HCT116 (cell line): Measurements from ENCODE around the gene DDR1. TPM values are rescaled to one million over a fixed set of nuclear protein-coding genes. Genes with fewer than 3 reads are reported as not detected.

Experiments used
- ATAC-seq: fragments of 200-7000 bp; cut with Tn5 transposase; 2 replicates; pipeline ENCODE4 v1.9.1; 2020; ENCODE audit warnings: mild to moderate bottlenecking, moderate library complexity
- BruUV-seq: library from RNA; stranded (reverse); fragments of 400-500 nt; replicated peaks from 2 replicates; lab custom pipeline; 2021; lab: Mats Ljungman, UMichigan
- CTCF ChIA-PET: fragments of 300-600 bp; sonication (Branson Sonifier 250); formaldehyde crosslinking; loops from one replicate; lab custom pipeline; 2021; ENCODE audit warnings: antibody characterized with exemption; lab: Charles Lee
- POLR2A ChIA-PET: fragments of 300-600, 350-600 bp; sonication (Branson Sonifier 250); formaldehyde crosslinking; loops from one replicate; lab custom pipeline; 2021; ENCODE audit warnings: antibody characterized with exemption; lab: Charles Lee
- RAD21 ChIA-PET, 2 experiments: fragments of 300-600 bp; sonication (Branson Sonifier 250); formaldehyde crosslinking; loops; one replicate each; lab custom pipeline; 2023; ENCODE audit warnings: low total read pairs in 2 of 2; ENCODE audit not compliant: uncharacterized antibody in 2 of 2, unreplicated experiment in 2 of 2, low non-redundant PET in 1 of 2; lab: Charles Lee
- DNase-seq: peaks from one replicate; pipeline ENCODE4 v3.0.0-alpha.2; 2010; ENCODE audit warnings: low read depth, low spot score
- H2AFZ ChIP-seq: fragments of 200-600 bp; shearing (Covaris generic), sonication (generic); 2 replicates; pipeline ENCODE4 v1.6.1; 2017; ENCODE audit warnings: low read depth, mixed run types, mixed read lengths, antibody characterized with exemption, low read length; ENCODE audit not compliant: poor library complexity, severe bottlenecking
- H3K27ac ChIP-seq: 2 replicates; pipeline ENCODE4 v1.5.1; 2012; ENCODE audit warnings: low read depth, low read length
- H3K27me3 ChIP-seq: fragments of 200-600 bp; sonication (generic); 2 replicates; pipeline ENCODE4 v1.6.1; 2016; ENCODE audit warnings: mixed run types, low read length, mixed read lengths; ENCODE audit not compliant: insufficient read depth
- H3K36me3 ChIP-seq, 2 experiments: fragments of 200-500 bp in 1 of 2; fragments of 200-600 bp in 1 of 2; sonication (Bioruptor generic) in 1 of 2; sonication (generic) in 1 of 2; 2 replicates each; pipeline versions ENCODE4 v1.5.1 to v1.6.1; 2014 to 2016; ENCODE audit warnings: low read length in 2 of 2, inconsistent platforms in 1 of 2, mixed read lengths in 1 of 2, mixed run types in 1 of 2; ENCODE audit not compliant: insufficient read depth in 2 of 2, control insufficient read depth in 1 of 2
- H3K4me1 ChIP-seq, 2 experiments: fragments of 200-600 bp in 1 of 2; sonication (generic) in 1 of 2; 2 replicates each; pipeline versions ENCODE4 v1.5.1 to v1.6.1; 2012 to 2017; ENCODE audit warnings: low read length in 2 of 2, inconsistent platforms in 1 of 2, mild to moderate bottlenecking in 1 of 2, mixed read lengths in 1 of 2, mixed run types in 1 of 2, moderate library complexity in 1 of 2; ENCODE audit not compliant: insufficient read depth in 2 of 2, control insufficient read depth in 1 of 2
- H3K4me2 ChIP-seq: fragments of 200-600 bp; sonication (generic); 2 replicates; pipeline ENCODE4 v1.6.1; 2017; ENCODE audit warnings: mixed run types, low read length, mixed read lengths
- H3K4me3 ChIP-seq, 2 experiments: fragments of 200-600 bp in 1 of 2; sonication (generic) in 1 of 2; replicated peaks in 1 of 2; 2 replicates each; pipeline ENCODE4 v1.5.1; 2011 to 2016; ENCODE audit warnings: low read length in 2 of 2, control low read depth in 1 of 2, low read depth in 1 of 2, mild to moderate bottlenecking in 1 of 2, mixed read lengths in 1 of 2, mixed run types in 1 of 2
- H3K79me2 ChIP-seq: fragments of 200-600 bp; sonication (generic); 2 replicates; pipeline ENCODE4 v1.6.1; 2017; ENCODE audit warnings: mild to moderate bottlenecking, mixed run types, low read length, moderate library complexity, mixed read lengths; ENCODE audit not compliant: insufficient read depth
- H3K9ac ChIP-seq: fragments of 200-600 bp; sonication (generic); 2 replicates; pipeline ENCODE4 v1.6.1; 2016; ENCODE audit warnings: low read length, mixed read lengths
- H3K9me2 ChIP-seq: fragments of 200-600 bp; sonication (generic), shearing (Covaris generic); 2 replicates; pipeline ENCODE4 v1.6.1; 2017; ENCODE audit warnings: mixed run types, mild to moderate bottlenecking, moderate library complexity; ENCODE audit not compliant: insufficient read depth
- H3K9me3 ChIP-seq, 2 experiments: fragments of 200-500 bp in 1 of 2; fragments of 200-600 bp in 1 of 2; sonication (Bioruptor generic) in 1 of 2; sonication (generic) in 1 of 2; 2 replicates each; pipeline ENCODE4 v1.6.1; 2014 to 2017; ENCODE audit warnings: low read length in 2 of 2, mixed read lengths in 2 of 2, inconsistent platforms in 1 of 2, low read depth in 1 of 2, mild to moderate bottlenecking in 1 of 2, mixed run types in 1 of 2, moderate library complexity in 1 of 2; ENCODE audit not compliant: control insufficient read depth in 1 of 2, insufficient read depth in 1 of 2
- H4K20me1 ChIP-seq: fragments of 200-600 bp; sonication (generic), shearing (Covaris generic); 2 replicates; pipeline ENCODE4 v1.6.1; 2017; ENCODE audit warnings: mixed run types, mild to moderate bottlenecking, moderate library complexity; ENCODE audit not compliant: insufficient read depth
- CEBPB ChIP-seq: IDR thresholded peaks from 2 replicates; pipeline ENCODE4 v1.6.1; 2012; ENCODE audit warnings: low read depth
- EGR1 ChIP-seq: IDR thresholded peaks from 2 replicates; pipeline ENCODE4 v1.6.1; 2012; ENCODE audit warnings: low read depth
- ELF1 ChIP-seq: IDR thresholded peaks from 2 replicates; pipeline ENCODE4 v1.6.1; 2012; ENCODE audit warnings: low read depth, borderline replicate concordance
- JUND ChIP-seq: IDR thresholded peaks from 2 replicates; pipeline ENCODE4 v1.6.1; 2012
- POLR2AphosphoS5 ChIP-seq: IDR thresholded peaks from 2 replicates; pipeline ENCODE4 v1.6.1; 2011; ENCODE audit warnings: mild to moderate bottlenecking, low read depth, low read length, moderate library complexity
- SIN3A ChIP-seq: IDR thresholded peaks from 2 replicates; pipeline ENCODE4 v1.6.1; 2012; ENCODE audit warnings: low read depth
- SP1 ChIP-seq: IDR thresholded peaks from 2 replicates; pipeline ENCODE4 v1.6.1; 2012; ENCODE audit warnings: low read depth
- SRF ChIP-seq: IDR thresholded peaks from 2 replicates; pipeline ENCODE4 v1.6.1; 2012; ENCODE audit warnings: low read depth
- ZFX ChIP-seq: fragments of 450-650 bp; IDR thresholded peaks from 2 replicates; pipeline ENCODE4 v1.6.1; 2017
- ZNF274 ChIP-seq: fragments of 200-500 bp; sonication (Bioruptor generic); IDR thresholded peaks from 2 replicates; pipeline ENCODE4 v1.6.1; 2014; ENCODE audit warnings: mild to moderate bottlenecking, low read depth, low read length, inconsistent platforms
- intact Hi-C: fragments of 100-400 bp; cut with micrococcal nuclease; formaldehyde crosslinking; loops from 2 replicates; pipeline ENCODE4 v1.10.0; 2022
- total RNA-seq: library from RNA; stranded (reverse); gene quantifications from one replicate; pipeline ENCODE4 v1.2.1, GENCODE V29; 2021; ENCODE audit not compliant: unreplicated experiment
- TF ChIP-seq, protein P1 (sequence below), 3 experiments: fragments of 200-600 bp in 1 of 3; sonication (generic) in 1 of 3; IDR thresholded peaks in 2 of 3; conservative IDR thresholded peaks in 1 of 3; 2 replicates each; pipeline ENCODE4 v1.5.1; 2012 to 2017; ENCODE audit warnings: low read depth in 2 of 3, low read length in 2 of 3, antibody characterized with exemption in 1 of 3, borderline replicate concordance in 1 of 3, control low read depth in 1 of 3, mild to moderate bottlenecking in 1 of 3, mixed read lengths in 1 of 3, mixed run types in 1 of 3, moderate library complexity in 1 of 3; ENCODE audit not compliant: insufficient read depth in 1 of 3
- TF ChIP-seq, protein P2 (sequence below): IDR thresholded peaks from 2 replicates; pipeline ENCODE4 v1.6.1; 2012

DDR1 gene
- total RNA-seq, 1 experiment from 2014 or later: 211 TPM

DNA sequence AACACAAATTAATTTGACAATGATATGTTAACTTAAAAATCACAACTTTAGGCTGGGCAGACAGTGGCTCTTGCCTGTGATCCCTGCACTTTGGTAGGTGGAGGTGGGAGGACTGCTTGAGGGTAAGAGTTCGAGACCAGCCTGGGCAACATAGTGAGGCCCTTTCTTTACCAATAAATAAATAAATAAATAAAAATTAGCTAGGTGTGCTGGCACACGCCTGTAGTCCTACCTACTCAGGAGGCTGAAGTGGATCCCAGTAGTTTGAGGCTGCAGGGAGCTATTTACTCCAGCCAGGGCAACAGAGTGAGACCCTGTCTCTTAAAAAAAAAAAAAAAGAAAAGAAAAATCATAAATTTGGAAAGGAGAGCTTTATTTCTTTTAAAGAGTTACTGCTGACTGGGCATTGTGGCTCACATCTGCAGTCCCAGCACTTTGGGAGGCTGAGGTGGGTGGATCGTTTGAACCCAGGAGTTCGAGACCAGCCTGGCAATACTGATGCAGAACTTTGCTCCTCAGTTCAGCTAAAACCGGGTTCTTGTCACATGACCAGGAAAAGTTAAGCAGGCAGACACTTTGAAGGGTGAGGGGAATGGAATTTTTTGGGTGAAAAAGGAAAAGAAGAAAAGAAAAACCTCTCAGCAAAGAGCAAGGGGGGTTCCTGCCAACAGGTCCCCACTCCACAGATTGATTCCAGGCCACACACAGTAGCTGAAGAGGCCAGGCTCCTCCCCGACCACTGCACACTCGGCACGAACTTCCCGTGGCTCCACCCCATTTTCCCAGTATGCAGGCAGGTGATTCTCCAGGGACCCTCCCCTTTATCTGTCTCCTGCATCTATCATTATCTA is 44.0 kb upstream of the DDR1 start:
- Histone ChIP-seq H3K9me3 (no peaks in the 10 kb centered on the region), H2AFZ (peak overlapping the region; percentile 38), H3K79me2 (no peaks in the 10 kb centered on the region), H3K36me3 (no peaks in the 10 kb centered on the region), H3K4me2 (peak overlapping the region; percentile 51), H3K4me3 (no peak overlapping the region), H3K4me1 (peaks cover 43 to 52% of the 10 kb centered on the region in 2 experiments), H3K9ac (peak overlapping the region; percentile 25; the same call in 1 of the 2 replicates), H3K9me2 (no peaks in the 10 kb centered on the region), H4K20me1 (no peaks in the 10 kb centered on the region), H3K27ac (no peak overlapping the region), H3K27me3 (no peaks in the 10 kb centered on the region)
- no peak for TF ChIP-seq CEBPB
- TF ChIP-seq POLR2AphosphoS5: 0 out of 2 replicates have a peak, but pooled peaks have one; percentile 22
- no peak for TF ChIP-seq SRF
- no peak for TF ChIP-seq ZNF274
- DNase-seq: no peak
- POLR2A ChIA-PET: interaction anchor here (0.7 to 1.3 kb wide), 2 partner anchors 19 to 42 kb away, joined by 3 read pairs; no protein-coding TSS in a partner anchor
- BruUV-seq: no TSS peak
- intact Hi-C loops: no loop called here
- ATAC-seq: peak; percentile 53; the same call in 1 of the 2 replicates
- CTCF ChIA-PET: interaction anchor here (0.8 to 1.9 kb wide), 5 partner anchors 11 to 247 kb away, joined by 3 to 7 read pairs (median 5); no protein-coding TSS in a partner anchor
- RAD21 ChIA-PET: interaction anchor here in 1 of 2 experiments (0.7 kb wide), 1 partner anchor 27 kb away, joined by 3 read pairs; no protein-coding TSS in a partner anchor

DNA sequence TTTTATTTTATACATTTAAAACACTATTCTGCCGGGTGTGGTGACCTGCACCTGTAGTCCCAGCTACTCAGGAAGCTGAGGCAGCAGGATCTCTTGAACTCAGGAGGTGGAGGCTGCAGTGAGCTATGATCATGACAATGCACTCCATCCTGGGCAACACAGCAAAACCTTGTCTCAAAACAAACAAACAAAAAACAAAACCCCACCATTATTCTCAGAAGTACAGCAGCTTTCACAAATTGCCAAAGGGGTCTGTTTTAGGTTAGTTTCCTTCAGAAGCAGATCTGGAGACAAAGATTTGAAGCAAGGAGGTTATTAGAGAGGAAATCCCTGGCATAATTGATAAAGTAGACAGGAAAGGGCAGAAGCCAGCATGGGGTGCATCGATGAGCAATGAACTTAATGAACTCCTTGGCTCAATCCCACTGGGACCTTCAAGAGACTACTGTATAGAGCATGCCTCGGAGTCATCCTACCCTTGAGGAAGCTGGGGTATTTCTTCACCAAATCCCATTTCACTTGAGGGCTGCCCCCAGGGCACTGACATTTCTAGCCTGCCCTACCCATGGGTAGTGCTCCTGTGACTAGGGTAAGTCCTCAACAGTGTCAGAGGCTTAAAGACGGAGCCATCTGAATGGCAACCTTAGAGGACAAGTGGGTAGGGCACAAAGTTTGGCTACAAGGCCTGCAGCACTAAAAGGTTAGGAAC is 43.2 kb upstream of the DDR1 start:
- H3K4me1 ChIP-seq: peaks cover 43 to 55% of the 10 kb centered on the region in 2 experiments
- DNase-seq (no peak), ATAC-seq (0 out of 2 replicates have a peak, but pooled peaks have one; percentile 4)
- H3K4me2 ChIP-seq: peak overlapping the region; percentile 51
- H3K4me3 ChIP-seq: no peak overlapping the region
- TF ChIP-seq SRF (no peak), JUND (no peak), EGR1 (no peak), CEBPB (no peak), ZFX (no peak), SIN3A (no peak), SP1 (no peak), ELF1 (no peak), POLR2AphosphoS5 (no peak)
- TF ChIP-seq, protein P1, sequence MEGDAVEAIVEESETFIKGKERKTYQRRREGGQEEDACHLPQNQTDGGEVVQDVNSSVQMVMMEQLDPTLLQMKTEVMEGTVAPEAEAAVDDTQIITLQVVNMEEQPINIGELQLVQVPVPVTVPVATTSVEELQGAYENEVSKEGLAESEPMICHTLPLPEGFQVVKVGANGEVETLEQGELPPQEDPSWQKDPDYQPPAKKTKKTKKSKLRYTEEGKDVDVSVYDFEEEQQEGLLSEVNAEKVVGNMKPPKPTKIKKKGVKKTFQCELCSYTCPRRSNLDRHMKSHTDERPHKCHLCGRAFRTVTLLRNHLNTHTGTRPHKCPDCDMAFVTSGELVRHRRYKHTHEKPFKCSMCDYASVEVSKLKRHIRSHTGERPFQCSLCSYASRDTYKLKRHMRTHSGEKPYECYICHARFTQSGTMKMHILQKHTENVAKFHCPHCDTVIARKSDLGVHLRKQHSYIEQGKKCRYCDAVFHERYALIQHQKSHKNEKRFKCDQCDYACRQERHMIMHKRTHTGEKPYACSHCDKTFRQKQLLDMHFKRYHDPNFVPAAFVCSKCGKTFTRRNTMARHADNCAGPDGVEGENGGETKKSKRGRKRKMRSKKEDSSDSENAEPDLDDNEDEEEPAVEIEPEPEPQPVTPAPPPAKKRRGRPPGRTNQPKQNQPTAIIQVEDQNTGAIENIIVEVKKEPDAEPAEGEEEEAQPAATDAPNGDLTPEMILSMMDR (IDR thresholded peaks at IDR 0.05 in 2 of 3, conservative IDR thresholded peaks at IDR 0.05 in 1 of 3; ENCODE audit: borderline replicate concordance in 1 of 3, insufficient read depth in 1 of 3, low read depth in 2 of 3, low read length in 2 of 3): no peak
- TF ChIP-seq, protein P2, sequence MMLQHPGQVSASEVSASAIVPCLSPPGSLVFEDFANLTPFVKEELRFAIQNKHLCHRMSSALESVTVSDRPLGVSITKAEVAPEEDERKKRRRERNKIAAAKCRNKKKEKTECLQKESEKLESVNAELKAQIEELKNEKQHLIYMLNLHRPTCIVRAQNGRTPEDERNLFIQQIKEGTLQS: no peak
- H3K79me2 ChIP-seq: no peaks in the 10 kb centered on the region
- RAD21 ChIA-PET: interaction anchor here in 1 of 2 experiments (0.7 kb wide), 1 partner anchor 26 kb away, joined by 3 read pairs; no protein-coding TSS in a partner anchor
- CTCF ChIA-PET: interaction anchor here (0.8 to 1.9 kb wide), 4 partner anchors 12 to 246 kb away, joined by 3 to 7 read pairs (median 5); no protein-coding TSS in a partner anchor
- no peaks in the 10 kb centered on the region for H4K20me1 ChIP-seq
- intact Hi-C loops: no loop called here
- no peaks in the 10 kb centered on the region for H3K36me3 ChIP-seq
- H3K9me3 ChIP-seq: no peaks in the 10 kb centered on the region
- POLR2A ChIA-PET: interaction anchor here (0.7 to 1.3 kb wide), 2 partner anchors 20 to 41 kb away, joined by 3 read pairs; no protein-coding TSS in a partner anchor
- H2AFZ ChIP-seq: peak overlapping the region; percentile 38
- no peak overlapping the region for H3K27ac ChIP-seq
- H3K9ac ChIP-seq: no peak overlapping the region
- BruUV-seq: no TSS peak
- H3K27me3 ChIP-seq: no peaks in the 10 kb centered on the region
- no peaks in the 10 kb centered on the region for H3K9me2 ChIP-seq
